HepG2 (cell line): Measurements from ENCODE around the gene XRCC1. TPM values are rescaled to one million over a fixed set of nuclear protein-coding genes. Genes with fewer than 3 reads are reported as not detected.

ENCODE experiments used
- CBX5 ChIP-seq: sonication (generic); formaldehyde crosslinking; IDR thresholded peaks from 2 replicates; pipeline ENCODE4 v1.4.0; 2020; ENCODE audit warnings: missing genetic modification reagents, borderline replicate concordance
- DRAP1 ChIP-seq: IDR thresholded peaks from 2 replicates; pipeline ENCODE4 v1.6.1; 2016; ENCODE audit warnings: missing genetic modification reagents, missing compliant biosample characterization
- FIP1L1 ChIP-seq: fragments of 200-400 bp; formaldehyde crosslinking; IDR thresholded peaks from 2 replicates; pipeline ENCODE4 v1.6.1; 2018; ENCODE audit warnings: low read depth, mild to moderate bottlenecking, low read length, moderate library complexity, borderline replicate concordance; ENCODE audit not compliant: insufficient read depth
- GLI4 ChIP-seq: sonication (generic); formaldehyde crosslinking; IDR thresholded peaks from 2 replicates; pipeline ENCODE4 v1.5.1; 2020; ENCODE audit warnings: missing genetic modification reagents, mild to moderate bottlenecking, moderate library complexity, borderline replicate concordance
- KAT8 ChIP-seq: IDR thresholded peaks from 2 replicates; pipeline ENCODE4 v1.6.1; 2016; ENCODE audit warnings: missing genetic modification reagents, missing compliant biosample characterization
- NONO ChIP-seq, 2 experiments: fragments of 450-650 bp in 1 of 2; sonication (generic) in 1 of 2; formaldehyde crosslinking in 1 of 2; IDR thresholded peaks in 1 of 2; conservative IDR thresholded peaks in 1 of 2; 2 replicates each; pipeline versions ENCODE4 v1.6.1 to v1.8.0; 2017 to 2022; ENCODE audit warnings: mild to moderate bottlenecking in 1 of 2, missing genetic modification reagents in 1 of 2, moderate library complexity in 1 of 2
- POLR2AphosphoS5 ChIP-seq: IDR thresholded peaks from 2 replicates; pipeline ENCODE4 v1.6.1; 2012; ENCODE audit warnings: low read depth, low read length
- SKIL ChIP-seq: sonication (generic); formaldehyde crosslinking; IDR thresholded peaks from 2 replicates; pipeline ENCODE4 v1.8.0; 2022; ENCODE audit warnings: missing genetic modification reagents, mild to moderate bottlenecking, moderate library complexity, borderline replicate concordance
- STAT5B ChIP-seq: sonication (generic); formaldehyde crosslinking; IDR thresholded peaks from 2 replicates; pipeline ENCODE4 v1.4.0; 2020; ENCODE audit warnings: missing genetic modification reagents
- ZKSCAN1 ChIP-seq: fragments of 150-350 bp; IDR thresholded peaks from 2 replicates; pipeline ENCODE4 v1.6.1; 2014; ENCODE audit warnings: low read length
- ZNF12 ChIP-seq: sonication (generic); formaldehyde crosslinking; IDR thresholded peaks from 2 replicates; pipeline ENCODE4 v1.5.0; 2020; ENCODE audit warnings: missing genetic modification reagents
- ZNF160 ChIP-seq: sonication (generic); formaldehyde crosslinking; IDR thresholded peaks from 2 replicates; pipeline ENCODE4 v1.8.0; 2022; ENCODE audit warnings: mild to moderate bottlenecking, inconsistent platforms, missing genetic modification reagents
- ZNF20 ChIP-seq: sonication (generic); formaldehyde crosslinking; IDR thresholded peaks from 2 replicates; pipeline ENCODE4 v1.4.0; 2020; ENCODE audit warnings: mild to moderate bottlenecking, moderate library complexity, missing genetic modification reagents
- ZNF24 ChIP-seq: fragments of 450-650 bp; IDR thresholded peaks from 2 replicates; pipeline ENCODE4 v1.6.1; 2017; ENCODE audit warnings: antibody characterized with exemption, mild to moderate bottlenecking
- ZNF383 ChIP-seq: sonication (generic); formaldehyde crosslinking; IDR thresholded peaks from 2 replicates; pipeline ENCODE4 v1.4.0; 2020; ENCODE audit warnings: missing genetic modification reagents, mild to moderate bottlenecking, borderline replicate concordance
- ZNF407 ChIP-seq: sonication (generic); formaldehyde crosslinking; IDR thresholded peaks from one replicate; pipeline ENCODE4 v1.5.1; 2020; ENCODE audit warnings: mild to moderate bottlenecking, missing genetic modification reagents; ENCODE audit errors: not compliant biosample characterization
- ZNF746 ChIP-seq: sonication (generic); formaldehyde crosslinking; IDR thresholded peaks from 2 replicates; pipeline ENCODE4 v1.8.0; 2022; ENCODE audit warnings: mild to moderate bottlenecking, missing genetic modification reagents
- ZNF776 ChIP-seq: sonication (generic); formaldehyde crosslinking; IDR thresholded peaks from 2 replicates; pipeline ENCODE4 v1.4.0; 2020; ENCODE audit warnings: mild to moderate bottlenecking, missing genetic modification reagents
- ZNF841 ChIP-seq: sonication (generic); formaldehyde crosslinking; IDR thresholded peaks from 2 replicates; pipeline ENCODE4 v1.8.1; 2023; ENCODE audit warnings: missing genetic modification reagents, borderline replicate concordance
- ZSCAN9 ChIP-seq: IDR thresholded peaks from 2 replicates; pipeline ENCODE4 v1.6.1; 2016; ENCODE audit warnings: borderline replicate concordance
- polyA plus RNA-seq, 8 experiments: library from polyadenylated mRNA; depleted of rRNA in 3 of 8; stranded (reverse) in 7 of 8; unstranded in 1 of 8; fragments of >200 nt; fragmentation: Illumina TruSeq in 4 of 8; extraction: Trizol in 4 of 8; gene quantifications; 2 replicates each; pipeline versions ENCODE4 v1.2.1 to v1.2.3, GENCODE V29; 2011 to 2016; ENCODE audit warnings: low read depth in 4 of 8, missing spikeins in 1 of 8, mixed read lengths in 1 of 8; ENCODE audit not compliant: insufficient read depth in 1 of 8
- total RNA-seq, 5 experiments: library from RNA; depleted of rRNA; stranded (reverse); fragments of >200 nt; fragmentation: Illumina TruSeq; extraction: Trizol; gene quantifications; 2 replicates each; pipeline ENCODE4 v1.2.3, GENCODE V29; 2016; ENCODE audit warnings: low read depth in 1 of 5

XRCC1 gene
- total and polyA plus RNA-seq, 2 of the 13 experiments (the other 11 are each of a cell fraction or from before 2014, with no cell fraction given) = 24.7 to 26.3 TPM

- TF ChIP-seq ZSCAN9 (CRISPR knock-in tag) (no peak), GLI4 (CRISPR knock-in tag) (no peak), CBX5 (CRISPR knock-in tag) (no peak), KAT8 (CRISPR knock-in tag) (peak; percentile 68), ZNF776 (CRISPR knock-in tag) (no peak), ZKSCAN1 (no peak), ZNF383 (CRISPR knock-in tag) (no peak), DRAP1 (peak; percentile 62), ZNF12 (CRISPR knock-in tag) (no peak), ZNF841 (CRISPR knock-in tag) (no peak), ZNF407 (no peak), NONO (IDR thresholded peaks at IDR 0.05) (no peak), NONO (CRISPR knock-in tag; conservative IDR thresholded peaks at IDR 0.05) (no peak), POLR2AphosphoS5 (peak; percentile 76), ZNF160 (no peak), ZNF24 (no peak), SKIL (CRISPR knock-in tag) (no peak), FIP1L1 (no peak), STAT5B (CRISPR knock-in tag) (no peak), ZNF746 (no peak), ZNF20 (CRISPR knock-in tag) (no peak)
Measured at GRCh38 chr19:43618921-43619261, 43.6 kb upstream of the XRCC1 start (continued).
